GM12801 (cell line): Measurements from ENCODE around the gene SNX14.

Experiments
- TF ChIP-seq, protein P1 (sequence below): IDR thresholded peaks from one replicate; pipeline ENCODE4 v1.5.1; 2011; ENCODE audit warnings: control low read depth; ENCODE audit not compliant: insufficient read length; ENCODE audit errors: extremely low read depth

SNX14 gene

GRCh38 chr6:85473748-85474147 is 119.9 kb downstream of the SNX14 start:
- TF ChIP-seq, protein P1, sequence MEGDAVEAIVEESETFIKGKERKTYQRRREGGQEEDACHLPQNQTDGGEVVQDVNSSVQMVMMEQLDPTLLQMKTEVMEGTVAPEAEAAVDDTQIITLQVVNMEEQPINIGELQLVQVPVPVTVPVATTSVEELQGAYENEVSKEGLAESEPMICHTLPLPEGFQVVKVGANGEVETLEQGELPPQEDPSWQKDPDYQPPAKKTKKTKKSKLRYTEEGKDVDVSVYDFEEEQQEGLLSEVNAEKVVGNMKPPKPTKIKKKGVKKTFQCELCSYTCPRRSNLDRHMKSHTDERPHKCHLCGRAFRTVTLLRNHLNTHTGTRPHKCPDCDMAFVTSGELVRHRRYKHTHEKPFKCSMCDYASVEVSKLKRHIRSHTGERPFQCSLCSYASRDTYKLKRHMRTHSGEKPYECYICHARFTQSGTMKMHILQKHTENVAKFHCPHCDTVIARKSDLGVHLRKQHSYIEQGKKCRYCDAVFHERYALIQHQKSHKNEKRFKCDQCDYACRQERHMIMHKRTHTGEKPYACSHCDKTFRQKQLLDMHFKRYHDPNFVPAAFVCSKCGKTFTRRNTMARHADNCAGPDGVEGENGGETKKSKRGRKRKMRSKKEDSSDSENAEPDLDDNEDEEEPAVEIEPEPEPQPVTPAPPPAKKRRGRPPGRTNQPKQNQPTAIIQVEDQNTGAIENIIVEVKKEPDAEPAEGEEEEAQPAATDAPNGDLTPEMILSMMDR = no peak

- TF ChIP-seq, protein P1 = no peak
These were observed 120.9 kb downstream of the SNX14 start for GRCh38 chr6:85472744-85473143.

- TF ChIP-seq, protein P1 = no peak
These were observed 123.6 kb downstream of the SNX14 start for GRCh38 chr6:85470023-85470410.

GRCh38 chr6:85469276-85470022 is 124.2 kb downstream of the SNX14 start:
- TF ChIP-seq, protein P1 = no peak

- TF ChIP-seq, protein P1 = no peak
These were observed 125.3 kb downstream of the SNX14 start for GRCh38 chr6:85468326-85468725.

GRCh38 chr6:85465762-85466161 is 127.9 kb downstream of the SNX14 start:
- TF ChIP-seq, protein P1 = no peak

DNA sequence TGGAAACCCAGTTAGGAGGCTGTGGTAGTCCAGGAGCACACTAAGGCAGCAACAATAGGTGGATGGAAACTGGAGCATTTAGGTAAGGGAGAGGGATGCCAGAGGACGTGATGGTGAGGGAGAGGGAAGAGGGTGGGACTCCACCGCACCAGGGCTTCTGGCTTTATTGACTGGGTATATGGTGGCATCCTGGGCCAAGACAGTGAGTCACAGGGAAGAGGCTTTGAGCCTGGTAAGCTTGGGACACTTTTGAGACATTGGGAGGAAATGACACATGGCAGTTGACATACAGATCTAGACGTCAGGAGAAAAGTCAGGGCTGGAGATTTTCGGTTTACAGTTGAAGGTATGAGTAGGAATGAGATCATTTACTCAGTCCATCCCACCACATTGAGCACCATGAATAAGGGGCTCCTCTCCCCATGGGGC is 128.9 kb downstream of the SNX14 start:
- TF ChIP-seq, protein P1 = no peak
